GM12872 (cell line): ENCODE measurements around the gene MGAT3.

Experiments
- TF ChIP-seq, protein P1 (sequence below): IDR thresholded peaks from 3 replicates; pipeline ENCODE4 v1.5.1; 2011; ENCODE audit warnings: low read depth, mild to moderate bottlenecking, low read length, moderate library complexity; ENCODE audit not compliant: insufficient read depth

Gene MGAT3

DNA sequence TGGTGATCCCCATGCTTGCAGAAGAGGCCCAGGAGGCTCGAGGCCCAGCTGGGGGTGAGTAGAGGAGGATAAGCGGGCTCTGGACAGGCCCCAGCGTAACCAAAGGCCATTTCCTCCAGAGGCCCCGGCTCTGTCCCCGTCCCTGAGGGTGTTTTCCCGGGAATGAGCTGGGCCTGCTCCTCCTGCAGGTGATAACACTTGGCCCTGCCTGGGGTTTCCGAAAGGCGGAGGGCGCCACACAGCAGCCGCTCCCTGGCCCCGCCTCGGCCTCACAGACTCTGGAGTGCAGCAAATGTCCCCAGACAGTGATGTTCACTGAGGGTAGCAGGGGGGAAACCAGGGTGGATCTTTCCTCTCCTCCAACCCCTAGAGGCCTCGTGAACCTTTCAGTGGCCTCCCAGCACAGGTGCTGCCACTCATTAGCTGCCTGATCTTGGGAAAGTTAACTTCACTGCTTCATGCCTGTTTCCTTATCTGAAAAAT, 10.5 kb upstream of the MGAT3 start:
- TF ChIP-seq, protein P1, sequence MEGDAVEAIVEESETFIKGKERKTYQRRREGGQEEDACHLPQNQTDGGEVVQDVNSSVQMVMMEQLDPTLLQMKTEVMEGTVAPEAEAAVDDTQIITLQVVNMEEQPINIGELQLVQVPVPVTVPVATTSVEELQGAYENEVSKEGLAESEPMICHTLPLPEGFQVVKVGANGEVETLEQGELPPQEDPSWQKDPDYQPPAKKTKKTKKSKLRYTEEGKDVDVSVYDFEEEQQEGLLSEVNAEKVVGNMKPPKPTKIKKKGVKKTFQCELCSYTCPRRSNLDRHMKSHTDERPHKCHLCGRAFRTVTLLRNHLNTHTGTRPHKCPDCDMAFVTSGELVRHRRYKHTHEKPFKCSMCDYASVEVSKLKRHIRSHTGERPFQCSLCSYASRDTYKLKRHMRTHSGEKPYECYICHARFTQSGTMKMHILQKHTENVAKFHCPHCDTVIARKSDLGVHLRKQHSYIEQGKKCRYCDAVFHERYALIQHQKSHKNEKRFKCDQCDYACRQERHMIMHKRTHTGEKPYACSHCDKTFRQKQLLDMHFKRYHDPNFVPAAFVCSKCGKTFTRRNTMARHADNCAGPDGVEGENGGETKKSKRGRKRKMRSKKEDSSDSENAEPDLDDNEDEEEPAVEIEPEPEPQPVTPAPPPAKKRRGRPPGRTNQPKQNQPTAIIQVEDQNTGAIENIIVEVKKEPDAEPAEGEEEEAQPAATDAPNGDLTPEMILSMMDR, result no peak

DNA sequence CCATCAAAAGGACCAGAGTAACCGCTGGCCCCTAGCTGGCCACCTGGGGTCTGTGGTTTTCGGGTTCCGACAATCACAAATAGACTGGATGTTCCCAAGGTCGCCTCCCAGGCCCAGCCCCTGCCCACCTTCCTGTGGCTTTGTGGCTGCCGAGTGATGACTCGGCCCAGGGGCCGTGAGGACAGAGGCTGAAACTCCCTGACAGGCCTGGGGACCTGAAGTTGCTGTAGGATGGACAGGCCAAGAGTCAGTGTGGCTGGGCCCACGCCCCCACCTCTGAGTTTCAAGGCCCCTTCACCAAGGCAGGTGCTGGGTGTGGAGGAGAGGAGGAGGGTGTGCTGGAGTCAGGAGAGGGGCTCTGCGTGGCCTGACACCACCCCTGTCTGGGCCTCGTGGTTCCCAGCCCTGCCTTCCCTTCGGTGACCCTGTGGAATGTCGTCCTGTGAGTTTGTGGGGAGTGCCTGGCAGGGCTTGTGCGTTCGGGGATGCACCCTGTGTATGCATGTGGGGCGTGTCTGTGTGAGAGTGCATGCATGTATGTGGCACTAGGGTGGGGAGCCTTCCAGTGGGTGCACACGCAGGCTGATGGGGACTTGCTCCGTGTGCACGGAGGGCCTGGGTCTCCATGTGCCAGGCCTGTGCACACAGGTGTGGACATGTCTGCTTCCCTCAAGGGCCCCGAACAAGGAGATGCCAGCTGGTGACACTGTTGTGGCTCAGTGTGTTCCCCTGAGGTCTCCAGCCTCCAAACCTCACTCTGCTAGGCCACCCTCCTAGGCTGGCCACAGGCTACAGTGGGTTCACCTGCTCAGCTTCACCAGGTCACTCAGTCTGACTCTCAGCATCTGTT, 8.4 kb upstream of the MGAT3 start:
- TF ChIP-seq, protein P1, result no peak

DNA sequence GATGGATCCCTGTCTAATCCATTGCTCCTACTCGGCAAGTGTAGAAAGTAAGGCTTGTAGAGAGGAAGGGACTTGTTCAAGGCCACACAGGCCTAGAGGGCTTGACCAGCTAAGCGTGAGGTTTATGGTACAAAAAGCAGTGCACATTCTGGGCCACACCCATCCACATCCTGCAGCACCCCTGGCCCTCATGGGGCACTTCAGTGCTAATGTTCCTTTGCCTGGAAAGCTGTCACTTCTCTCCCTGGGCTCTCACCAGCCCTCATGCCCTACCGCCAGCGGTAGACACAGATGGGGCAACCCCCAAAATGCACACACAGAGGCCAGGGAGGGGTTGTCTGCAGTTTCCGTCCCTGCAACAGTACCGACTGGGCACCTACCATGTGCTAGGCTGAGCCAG, 7.1 kb upstream of the MGAT3 start:
- TF ChIP-seq, protein P1, result no peak

DNA sequence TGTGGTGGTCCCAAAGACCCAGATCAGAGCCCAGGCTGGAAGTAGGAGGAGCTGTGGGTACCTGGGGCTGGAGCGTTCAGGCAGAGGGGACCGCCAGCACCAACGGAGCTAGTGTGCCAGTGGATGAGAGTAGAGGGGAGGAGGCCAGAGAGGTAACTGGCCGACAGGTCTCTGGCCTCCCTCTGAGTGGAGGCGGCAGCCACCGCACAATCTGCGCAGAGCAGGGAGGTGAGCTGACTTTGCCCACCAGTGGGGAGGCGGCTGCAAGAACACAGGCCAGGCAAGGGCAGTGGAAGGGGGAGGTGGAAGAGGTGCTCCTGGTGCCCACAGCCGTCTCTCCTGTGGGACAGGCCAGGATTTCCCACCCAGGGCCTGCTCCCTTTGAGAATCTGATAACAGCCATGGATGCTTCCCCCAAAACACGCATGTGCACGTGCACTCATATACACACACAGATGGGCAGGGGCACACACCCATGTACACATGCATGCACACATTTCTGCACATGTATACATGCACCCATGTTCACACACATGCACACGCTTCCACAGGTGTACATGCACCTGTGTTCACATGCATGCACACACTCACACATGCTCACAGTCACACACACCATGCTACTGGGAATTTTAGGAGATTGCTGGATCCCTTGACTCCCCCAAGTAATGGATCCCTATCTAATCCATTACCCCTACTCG, 6.4 kb upstream of the MGAT3 start:
- TF ChIP-seq, protein P1, result no peak

DNA sequence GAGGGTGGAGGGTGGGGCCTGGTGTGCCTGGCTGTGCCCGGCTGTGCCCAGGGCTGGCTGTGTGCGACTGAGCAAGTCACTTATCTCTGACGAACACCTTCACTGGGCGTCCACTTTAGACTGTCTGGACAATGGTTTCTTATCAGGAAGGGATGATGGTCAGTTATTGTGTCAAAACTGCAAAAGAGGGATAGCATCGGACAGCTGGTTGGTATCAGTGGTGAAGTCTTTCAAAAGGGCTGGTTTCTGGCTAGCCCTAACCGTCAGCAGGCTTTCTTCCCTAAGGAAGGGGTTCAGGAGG, 4.1 kb upstream of the MGAT3 start:
- TF ChIP-seq, protein P1, result no peak

DNA sequence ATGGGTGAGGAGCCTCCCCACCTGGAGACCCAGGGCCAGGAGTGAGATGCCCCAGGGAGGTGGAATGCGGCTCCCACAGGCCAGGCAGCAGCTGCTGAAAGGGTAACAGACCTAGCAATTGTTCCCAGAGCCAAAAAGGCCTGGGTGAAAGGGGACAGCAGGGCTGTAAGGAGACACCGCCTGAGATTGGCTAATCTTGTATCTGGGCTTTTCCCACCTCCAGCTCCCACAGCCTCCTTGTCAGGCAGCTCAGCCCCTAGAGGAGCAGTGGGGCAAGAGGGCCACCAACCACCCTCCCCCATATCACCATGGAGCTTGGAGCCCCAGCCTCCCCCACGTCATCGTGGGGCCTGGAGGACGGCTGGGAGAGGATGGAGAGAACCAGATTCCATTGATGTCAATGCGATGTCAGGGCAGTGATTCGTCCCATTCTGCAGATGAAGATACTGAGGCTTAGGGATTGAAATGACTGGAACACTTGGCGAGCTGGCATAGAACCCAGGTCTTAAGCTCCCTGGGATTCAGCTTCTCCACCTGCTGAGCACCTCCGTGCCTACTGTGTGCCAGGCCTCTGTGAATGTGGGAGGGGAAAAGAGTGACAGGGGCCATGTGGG, 2.9 kb upstream of the MGAT3 start:
- TF ChIP-seq, protein P1, result no peak

DNA sequence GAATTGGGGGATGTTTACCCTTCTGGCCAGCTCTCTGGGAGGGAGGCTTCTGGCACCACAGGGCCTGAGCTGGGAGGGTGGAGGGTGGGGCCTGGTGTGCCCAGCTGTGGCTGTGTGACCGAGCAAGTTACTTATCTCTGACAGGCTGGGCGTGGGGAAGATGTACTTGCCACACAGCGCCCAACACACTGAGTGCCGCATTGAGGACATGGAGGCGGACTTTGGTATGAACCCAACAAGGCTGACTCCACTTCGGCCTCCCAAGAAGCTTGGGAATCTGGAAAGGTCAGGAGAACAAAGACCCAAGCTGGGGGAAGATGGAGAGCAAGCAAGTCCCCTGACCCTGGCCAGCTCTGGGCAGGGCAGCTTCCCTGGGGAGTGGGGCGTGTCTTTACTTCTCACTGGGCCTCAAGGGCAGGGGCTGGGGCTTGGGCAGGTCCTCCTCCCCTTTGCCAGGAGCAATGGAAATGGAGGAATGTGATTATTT, 2.4 kb upstream of the MGAT3 start:
- TF ChIP-seq, protein P1, result no peak
